Neural cell (in vitro differentiated cells): ENCODE measurements around the gene NCAPH2. TPM values are rescaled to one million over a fixed set of nuclear protein-coding genes. Genes with fewer than 3 reads are reported as not detected.

Source experiments
- H2AFZ ChIP-seq: fragments of 200-600, 300-800 bp; sonication (generic), shearing (Covaris generic); 2 replicates; pipeline ENCODE4 v1.6.0; 2014; ENCODE audit warnings: low read depth, mild to moderate bottlenecking, antibody characterized with exemption, low read length, moderate library complexity
- H3F3A ChIP-seq: fragments of 200-600 bp; shearing (Covaris generic); 2 replicates; pipeline ENCODE4 v1.6.1; 2016; ENCODE audit warnings: mild to moderate bottlenecking, moderate library complexity, mixed read lengths, antibody characterized with exemption, low read length; ENCODE audit not compliant: insufficient read depth, poor library complexity, severe bottlenecking
- H3K27ac ChIP-seq: fragments of 200-600, 300-800 bp; sonication (generic), shearing (Covaris generic); 2 replicates; pipeline ENCODE4 v1.5.1; 2014; ENCODE audit warnings: mild to moderate bottlenecking, low read length, moderate library complexity
- H3K27me3 ChIP-seq: fragments of 300-800, 200-600 bp; sonication (generic), shearing (Covaris generic); 2 replicates; pipeline ENCODE4 v1.6.0; 2014; ENCODE audit warnings: mild to moderate bottlenecking, low read depth, low read length, moderate library complexity; ENCODE audit not compliant: insufficient read depth
- H3K36me3 ChIP-seq: fragments of 300-800, 200-600 bp; sonication (generic), shearing (Covaris generic); 2 replicates; pipeline ENCODE4 v1.5.1; 2014; ENCODE audit warnings: mild to moderate bottlenecking, antibody characterized with exemption, low read length, moderate library complexity; ENCODE audit not compliant: insufficient read depth
- H3K4me2 ChIP-seq: fragments of 300-800, 200-600 bp; sonication (generic), shearing (Covaris generic); 2 replicates; pipeline ENCODE4 v1.6.0; 2014; ENCODE audit warnings: mild to moderate bottlenecking, low read length
- H3K4me3 ChIP-seq: fragments of 300-800, 200-600 bp; sonication (generic), shearing (Covaris generic); 2 replicates; pipeline ENCODE4 v1.5.1; 2014; ENCODE audit warnings: mild to moderate bottlenecking, low read length, moderate library complexity
- H3K79me2 ChIP-seq: fragments of 200-600 bp; shearing (Covaris generic); replicated peaks from 2 replicates; pipeline ENCODE4 v1.6.0; 2014; ENCODE audit warnings: mild to moderate bottlenecking, low read length, moderate library complexity; ENCODE audit not compliant: insufficient read depth
- H3K9ac ChIP-seq: fragments of 300-800, 200-600 bp; sonication (generic), shearing (Covaris generic); 2 replicates; pipeline ENCODE4 v1.6.1; 2016; ENCODE audit warnings: mild to moderate bottlenecking, low read length, mixed read lengths
- H3K9me2 ChIP-seq: fragments of 200-600 bp; shearing (Covaris generic); 2 replicates; pipeline ENCODE4 v1.6.1; 2016; ENCODE audit warnings: mild to moderate bottlenecking, low read length, mixed read lengths; ENCODE audit not compliant: insufficient read depth
- H3K9me3 ChIP-seq: fragments of 200-600, 300-800 bp; sonication (generic), shearing (Covaris generic); 2 replicates; pipeline ENCODE4 v1.6.1; 2016; ENCODE audit warnings: mild to moderate bottlenecking, mixed run types, low read length, moderate library complexity, mixed read lengths
- H4K20me1 ChIP-seq: fragments of 200-600 bp; shearing (Covaris generic); 2 replicates; pipeline ENCODE4 v1.6.1; 2016; ENCODE audit warnings: mild to moderate bottlenecking, mixed run types; ENCODE audit not compliant: insufficient read depth
- EP300 ChIP-seq: fragments of 450-650 bp; conservative IDR thresholded peaks from 2 replicates; pipeline ENCODE4 v1.6.1; 2014; ENCODE audit warnings: antibody characterized with exemption, mild to moderate bottlenecking, moderate library complexity; ENCODE audit not compliant: poor library complexity, severe bottlenecking
- EZH2 ChIP-seq: fragments of 200-600, 300-800 bp; shearing (Covaris generic), sonication (generic); IDR thresholded peaks from 2 replicates; pipeline ENCODE4 v1.6.1; 2014; ENCODE audit warnings: antibody characterized with exemption, low read length, borderline replicate concordance, mild to moderate bottlenecking; ENCODE audit not compliant: insufficient read depth, poor library complexity, severe bottlenecking
- POLR2AphosphoS5 ChIP-seq: IDR thresholded peaks from 2 replicates; pipeline ENCODE4 v1.6.1; 2012
- SMC3 ChIP-seq: fragments of 450-650 bp; conservative IDR thresholded peaks from 2 replicates; pipeline ENCODE4 v1.6.1; 2014; ENCODE audit warnings: antibody characterized with exemption, mild to moderate bottlenecking, moderate library complexity; ENCODE audit not compliant: poor library complexity
- TAF1 ChIP-seq: IDR thresholded peaks from 2 replicates; pipeline ENCODE4 v1.6.1; 2012; ENCODE audit warnings: low read depth
- polyA plus RNA-seq: library from polyadenylated mRNA; depleted of rRNA; stranded (reverse); fragments of >200 nt; gene quantifications from 2 replicates; pipeline ENCODE4 v1.2.3, GENCODE V29; 2014
- TF ChIP-seq, protein P1 (sequence below): fragments of 450-650 bp; IDR thresholded peaks from 2 replicates; pipeline ENCODE4 v1.5.1; 2014; ENCODE audit warnings: antibody characterized with exemption, mild to moderate bottlenecking, moderate library complexity; ENCODE audit not compliant: poor library complexity, severe bottlenecking

Gene NCAPH2
- polyA plus RNA-seq, 1 donor from 2014 or later, result 81.1 TPM

DNA sequence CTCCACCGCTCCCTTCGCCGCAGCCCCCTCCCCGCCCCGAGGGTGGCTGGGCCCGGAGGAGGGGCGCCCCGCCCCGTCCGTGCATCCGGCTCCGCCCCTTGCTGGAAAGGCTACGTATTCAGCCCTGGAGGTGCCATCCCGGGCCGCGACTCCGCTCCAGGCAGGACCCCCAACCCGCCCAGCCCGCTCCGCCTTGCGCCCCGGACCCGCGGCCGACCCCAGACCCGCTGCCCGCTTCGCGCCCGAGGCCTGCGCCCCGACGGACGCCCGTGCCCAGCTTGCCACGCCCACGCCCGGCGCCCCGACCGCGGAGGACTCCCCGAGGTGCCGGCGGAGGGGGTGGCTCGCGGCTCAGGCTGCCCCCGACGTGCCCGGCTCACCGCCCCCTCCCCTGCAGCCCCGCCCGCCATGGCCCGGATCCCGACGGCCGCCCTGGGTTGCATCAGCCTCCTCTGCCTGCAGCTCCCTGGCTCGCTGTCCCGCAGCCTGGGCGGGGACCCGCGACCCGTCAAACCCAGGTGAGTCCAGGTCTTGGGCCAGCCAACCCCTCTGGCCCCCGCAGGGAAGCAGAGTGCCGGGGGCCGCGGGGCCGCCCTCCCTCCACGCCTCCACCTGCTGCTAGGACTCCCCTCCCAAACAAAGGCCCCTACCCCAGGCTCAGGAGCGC is 26.5 kb upstream of the NCAPH2 start, which contains the start of gene ADM2:
Gene ADM2, plus strand, starts transcription at position 104 of the 667 bp plus-strand sequence. Its CDS starts 305 bp downstream, at position 409.
- Histone ChIP-seq H3K4me2 (no peak within 1 kb of the TSS), H3K9ac (no peak within 1 kb of the TSS), H3K27me3 (peaks cover 32% of the 10 kb centered on the region), H3K4me3 (no peak within 1 kb of the TSS), H4K20me1 (no peaks in the 10 kb centered on the region), H3K9me3 (no peaks in the 10 kb centered on the region), H3K9me2 (no peaks in the 10 kb centered on the region), H3F3A (no peaks in the 10 kb centered on the region), H3K79me2 (no peaks in the 10 kb centered on the region), H3K36me3 (no peaks in the 10 kb centered on the region), H2AFZ (no peak within 1 kb of the TSS), H3K27ac (no peak within 1 kb of the TSS)
- TF ChIP-seq EZH2, result no peak
- no peak for TF ChIP-seq SMC3
- no peak for TF ChIP-seq POLR2AphosphoS5
- TF ChIP-seq EP300, result no peak
- TF ChIP-seq, protein P1, sequence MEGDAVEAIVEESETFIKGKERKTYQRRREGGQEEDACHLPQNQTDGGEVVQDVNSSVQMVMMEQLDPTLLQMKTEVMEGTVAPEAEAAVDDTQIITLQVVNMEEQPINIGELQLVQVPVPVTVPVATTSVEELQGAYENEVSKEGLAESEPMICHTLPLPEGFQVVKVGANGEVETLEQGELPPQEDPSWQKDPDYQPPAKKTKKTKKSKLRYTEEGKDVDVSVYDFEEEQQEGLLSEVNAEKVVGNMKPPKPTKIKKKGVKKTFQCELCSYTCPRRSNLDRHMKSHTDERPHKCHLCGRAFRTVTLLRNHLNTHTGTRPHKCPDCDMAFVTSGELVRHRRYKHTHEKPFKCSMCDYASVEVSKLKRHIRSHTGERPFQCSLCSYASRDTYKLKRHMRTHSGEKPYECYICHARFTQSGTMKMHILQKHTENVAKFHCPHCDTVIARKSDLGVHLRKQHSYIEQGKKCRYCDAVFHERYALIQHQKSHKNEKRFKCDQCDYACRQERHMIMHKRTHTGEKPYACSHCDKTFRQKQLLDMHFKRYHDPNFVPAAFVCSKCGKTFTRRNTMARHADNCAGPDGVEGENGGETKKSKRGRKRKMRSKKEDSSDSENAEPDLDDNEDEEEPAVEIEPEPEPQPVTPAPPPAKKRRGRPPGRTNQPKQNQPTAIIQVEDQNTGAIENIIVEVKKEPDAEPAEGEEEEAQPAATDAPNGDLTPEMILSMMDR, result no peak
- no peak for TF ChIP-seq TAF1

DNA sequence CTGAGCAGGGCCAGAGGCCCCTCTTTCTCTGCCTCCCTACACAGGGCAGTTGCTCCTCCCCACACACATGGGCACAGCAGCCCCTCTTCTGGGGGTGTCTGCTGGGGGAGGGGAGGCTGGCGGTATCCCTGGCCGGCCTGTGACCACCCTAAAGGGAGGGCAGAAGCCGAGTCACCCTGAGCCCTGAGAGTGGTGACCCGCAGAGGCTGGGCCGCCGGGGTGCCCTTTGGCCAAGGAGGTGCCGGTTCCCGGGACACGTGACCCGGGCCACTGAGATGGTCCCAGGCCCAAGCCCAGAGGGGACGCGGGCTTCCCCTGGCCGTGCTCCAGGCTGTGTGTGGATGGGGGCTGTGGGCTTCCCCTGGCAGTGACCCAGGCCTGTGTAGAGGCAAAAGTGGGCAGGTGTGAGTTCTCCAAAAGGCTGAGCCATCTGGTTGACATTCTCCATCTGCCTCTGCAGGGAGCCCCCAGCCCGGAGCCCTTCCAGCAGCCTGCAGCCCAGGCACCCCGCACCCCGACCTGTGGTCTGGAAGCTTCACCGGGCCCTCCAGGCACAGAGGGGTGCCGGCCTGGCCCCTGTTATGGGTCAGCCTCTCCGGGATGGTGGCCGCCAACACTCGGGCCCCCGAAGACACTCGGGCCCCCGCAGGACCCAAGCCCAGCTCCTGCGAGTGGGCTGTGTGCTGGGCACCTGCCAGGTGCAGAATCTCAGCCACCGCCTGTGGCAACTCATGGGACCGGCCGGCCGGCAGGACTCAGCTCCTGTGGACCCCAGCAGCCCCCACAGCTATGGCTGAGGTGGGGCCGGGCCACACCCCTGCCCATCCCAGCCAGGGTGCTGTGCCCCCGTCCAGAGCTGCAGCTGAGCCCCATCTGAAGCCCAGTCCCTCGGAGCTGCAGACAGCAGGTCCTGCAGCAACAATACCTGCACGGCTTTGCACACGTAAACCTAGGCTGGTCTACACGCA is 25.6 kb upstream of the NCAPH2 start:
- no peak overlapping the region for H3K9ac ChIP-seq
- no peak overlapping the region for H3K27ac ChIP-seq
- no peak overlapping the region for H3K4me3 ChIP-seq

More for the DNA sequence above, 25.6 kb upstream of the NCAPH2 start:
- H3K9me3 ChIP-seq, result no peaks in the 10 kb centered on the region
- no peaks in the 10 kb centered on the region for H3K36me3 ChIP-seq
- peaks cover 32% of the 10 kb centered on the region for H3K27me3 ChIP-seq
- no peaks in the 10 kb centered on the region for H3K79me2 ChIP-seq
- no peak overlapping the region for H2AFZ ChIP-seq
- no peaks in the 10 kb centered on the region for H3K9me2 ChIP-seq
- no peaks in the 10 kb centered on the region for H3F3A ChIP-seq
- TF ChIP-seq, protein P1, result no peak
- H4K20me1 ChIP-seq, result no peaks in the 10 kb centered on the region
- no peak overlapping the region for H3K4me2 ChIP-seq
